HG02840 (cell line): ENCODE measurements around the gene ZNF90.
"Not testable (repeated sequence)": the region's sequence is repeated elsewhere in the genome, so short reads cannot be mapped to it uniquely, and the experiment has no call there.

ENCODE experiments used
- ATAC-seq: cut with Tn5 transposase; IDR thresholded peaks from one replicate; pipeline ENCODE4 v1.9.1; 2021; ENCODE audit warnings: mild to moderate bottlenecking, moderate library complexity, moderate number of reproducible peaks; ENCODE audit not compliant: unreplicated experiment, low FRiP score

ZNF90 gene

GRCh38 chr19:20077791-20078463 lies at the start of gene ZNF90:
Gene ZNF90, plus strand, starts transcription at chr19:20078000. Its CDS starts 133 bp downstream, at chr19:20078133.
- ATAC-seq, result peak; percentile 79

- ATAC-seq, result no peak
Observed at GRCh38 chr19:20028611-20029010, 49.2 kb upstream of the ZNF90 start.

GRCh38 chr19:20035935-20036334 lies 41.9 kb upstream of the ZNF90 start:
- no peak for ATAC-seq

GRCh38 chr19:20038358-20039202 lies 39.2 kb upstream of the ZNF90 start:
- ATAC-seq, result no peak

- ATAC-seq, result peak; percentile 94
Observed at GRCh38 chr19:20039203-20039723, 38.5 kb upstream of the ZNF90 start, which contains the start of gene ZNF682. Gene ZNF682, minus strand, starts transcription at chr19:20039505. Its CDS starts 160 bp downstream, at chr19:20039345.

GRCh38 chr19:20044663-20045062 lies 33.1 kb upstream of the ZNF90 start:
- no peak for ATAC-seq

- ATAC-seq, result not testable (repeated sequence)
Observed at GRCh38 chr19:20045742-20046141, 32.1 kb upstream of the ZNF90 start.

GRCh38 chr19:20051841-20052768 lies 25.7 kb upstream of the ZNF90 start:
- ATAC-seq, result peak; percentile 89

- ATAC-seq, result not testable (repeated sequence)
Observed at GRCh38 chr19:20058738-20059137, 19.1 kb upstream of the ZNF90 start.

GRCh38 chr19:20060282-20060681 lies 17.5 kb upstream of the ZNF90 start:
- no peak for ATAC-seq

- no peak for ATAC-seq
Observed at GRCh38 chr19:20066861-20067260, 10.9 kb upstream of the ZNF90 start.

GRCh38 chr19:20067943-20068342 lies 9.9 kb upstream of the ZNF90 start:
- no peak for ATAC-seq

GRCh38 chr19:20068559-20068958 lies 9.2 kb upstream of the ZNF90 start:
- not testable (repeated sequence) for ATAC-seq

GRCh38 chr19:20070691-20071090 lies 7.1 kb upstream of the ZNF90 start:
- ATAC-seq, result no peak

GRCh38 chr19:20072936-20073335 lies 4.9 kb upstream of the ZNF90 start:
- ATAC-seq, result no peak

- ATAC-seq, result no peak
Observed at GRCh38 chr19:20078581-20079031, 806 bp downstream of the ZNF90 start.

GRCh38 chr19:20079476-20079875 lies 1.7 kb downstream of the ZNF90 start:
- ATAC-seq, result no peak

GRCh38 chr19:20080656-20081055 lies 2.9 kb downstream of the ZNF90 start:
- no peak for ATAC-seq

- ATAC-seq, result not testable (repeated sequence)
Observed at GRCh38 chr19:20082232-20082833, 4.5 kb downstream of the ZNF90 start.

- ATAC-seq, result not testable (repeated sequence)
Observed at GRCh38 chr19:20082876-20083275, 5.1 kb downstream of the ZNF90 start.
